K562 (cell line): ENCODE measurements around the gene BCL3. TPM values are rescaled to one million over a fixed set of nuclear protein-coding genes. Genes with fewer than 3 reads are reported as not detected.

Experiments
- ARID1B ChIP-seq: fragments of 450-650 bp; IDR thresholded peaks from 2 replicates; pipeline ENCODE4 v1.6.1; 2016; ENCODE audit warnings: antibody characterized with exemption, mild to moderate bottlenecking, inconsistent platforms
- BHLHE40 ChIP-seq: IDR thresholded peaks from 2 replicates; pipeline ENCODE4 v1.6.1; 2011; ENCODE audit warnings: low read length, improper control_type of control experiment
- CEBPB ChIP-seq: fragments of 450-650 bp; IDR thresholded peaks from 2 replicates; pipeline ENCODE4 v1.6.1; 2016; ENCODE audit warnings: missing genetic modification characterization, missing compliant biosample characterization
- DACH1 ChIP-seq: fragments of 450-650 bp; IDR thresholded peaks from 2 replicates; pipeline ENCODE4 v1.6.1; 2018; ENCODE audit not compliant: partially characterized antibody
- FOXP1 ChIP-seq: sonication (generic); formaldehyde crosslinking; IDR thresholded peaks from 2 replicates; pipeline ENCODE4 v1.8.0; 2022; ENCODE audit warnings: mild to moderate bottlenecking, missing genetic modification reagents
- HDAC2 ChIP-seq: fragments of 450-650 bp; IDR thresholded peaks from 2 replicates; pipeline ENCODE4 v1.6.1; 2016; ENCODE audit warnings: mild to moderate bottlenecking
- HEY1 ChIP-seq: fragments of 250-450 bp; sonication (Bioruptor Pico); IDR thresholded peaks from 2 replicates; pipeline ENCODE4 v1.5.0; 2020; ENCODE audit warnings: mild to moderate bottlenecking, moderate library complexity, borderline replicate concordance
- PHB2 ChIP-seq: fragments of 450-650 bp; IDR thresholded peaks from 2 replicates; pipeline ENCODE4 v1.6.1; 2017; ENCODE audit warnings: low read depth
- PTRF ChIP-seq: fragments of 450-650 bp; IDR thresholded peaks from 2 replicates; pipeline ENCODE4 v1.6.1; 2016; ENCODE audit warnings: mild to moderate bottlenecking, missing genetic modification characterization, missing compliant biosample characterization
- RNF2 ChIP-seq: sonication (generic); IDR thresholded peaks from 2 replicates; pipeline ENCODE4 v1.6.1; 2016
- STAG1 ChIP-seq: sonication (generic); formaldehyde crosslinking; IDR thresholded peaks from 2 replicates; pipeline ENCODE4 v1.5.0; 2020; ENCODE audit warnings: missing genetic modification reagents, borderline replicate concordance
- TAF15 ChIP-seq: fragments of 200-400 bp; formaldehyde crosslinking; IDR thresholded peaks from 2 replicates; pipeline ENCODE4 v1.6.1; 2017; ENCODE audit warnings: mild to moderate bottlenecking, low read depth, low read length, moderate library complexity
- TAF7 ChIP-seq: fragments of 450-650 bp; IDR thresholded peaks from 2 replicates; pipeline ENCODE4 v1.6.1; 2016; ENCODE audit warnings: missing genetic modification characterization, missing compliant biosample characterization
- ZC3H11A ChIP-seq: IDR thresholded peaks from 2 replicates; pipeline ENCODE4 v1.6.1; 2012; ENCODE audit warnings: low read depth, low read length, improper control_type of control experiment
- ZFP1 ChIP-seq: fragments of 450-650 bp; formaldehyde crosslinking; IDR thresholded peaks from 2 replicates; pipeline ENCODE4 v1.4.0; 2020; ENCODE audit warnings: mild to moderate bottlenecking, mixed read lengths
- ZFP36 ChIP-seq: fragments of 150-350 bp; IDR thresholded peaks from 2 replicates; pipeline ENCODE4 v1.6.1; 2018; ENCODE audit warnings: low read length, low read depth; ENCODE audit not compliant: partially characterized antibody
- ZNF140 ChIP-seq: fragments of 250-450 bp; sonication (Bioruptor Pico); IDR thresholded peaks from 2 replicates; pipeline ENCODE4 v1.8.0; 2021; ENCODE audit warnings: moderate library complexity, mild to moderate bottlenecking, inconsistent platforms
- ZNF717 ChIP-seq: fragments of 250-450 bp; sonication (Bioruptor Pico); IDR thresholded peaks from 2 replicates; pipeline ENCODE4 v1.5.0; 2021
- polyA plus RNA-seq, 8 experiments: library from polyadenylated mRNA; depleted of rRNA in 4 of 8; stranded (reverse) in 5 of 8; unstranded in 3 of 8; fragments of >200 nt; fragmentation: Nextera tagmentation in 2 of 8; fragmentation: Illumina TruSeq in 1 of 8; extraction: Ambion mirVana in 2 of 8; extraction: Trizol in 1 of 8; gene quantifications; 2 replicates each; pipeline versions ENCODE4 v1.2.1 to v1.2.3, GENCODE V29; 2011 to 2014; ENCODE audit warnings: inconsistent platforms in 1 of 8, missing spikeins in 1 of 8
- total RNA-seq, 7 experiments: library from RNA; depleted of rRNA in 6 of 7; stranded (reverse); fragments of >200 nt in 6 of 7; fragmentation: Illumina TruSeq in 2 of 7; extraction: Trizol in 2 of 7; gene quantifications; 2 replicates each; pipeline versions ENCODE4 v1.2.1 to v1.2.3, GENCODE V29; 2011 to 2021; ENCODE audit warnings: low replicate concordance in 1 of 7
- TF ChIP-seq, protein P1 (sequence below): fragments of 450-650 bp; formaldehyde crosslinking; IDR thresholded peaks from 2 replicates; pipeline ENCODE4 v1.4.0; 2022; ENCODE audit warnings: mild to moderate bottlenecking, moderate library complexity
- TF ChIP-seq, protein P2 (sequence below): fragments of 250-450 bp; sonication (Bioruptor Pico); IDR thresholded peaks from 2 replicates; pipeline ENCODE4 v1.5.1; 2021; ENCODE audit warnings: mild to moderate bottlenecking
- TF ChIP-seq, protein P3 (sequence below): sonication (generic); formaldehyde crosslinking; IDR thresholded peaks from 2 replicates; pipeline ENCODE4 v1.8.0; 2022; ENCODE audit warnings: mild to moderate bottlenecking, missing genetic modification reagents
- TF ChIP-seq, protein P4 (sequence below): IDR thresholded peaks from 2 replicates; pipeline ENCODE4 v1.6.1; 2011; ENCODE audit not compliant: insufficient read length; ENCODE audit errors: extremely low read depth
- TF ChIP-seq, protein P5 (sequence below): sonication (generic); formaldehyde crosslinking; IDR thresholded peaks from 2 replicates; pipeline ENCODE4 v1.8.0; 2022; ENCODE audit warnings: mild to moderate bottlenecking, missing genetic modification reagents
- TF ChIP-seq, protein P6 (sequence below), 2 experiments: fragments of 450-650 bp in 1 of 2; sonication (generic) in 1 of 2; formaldehyde crosslinking in 1 of 2; IDR thresholded peaks in 1 of 2; conservative IDR thresholded peaks in 1 of 2; 2 replicates each; pipeline versions ENCODE4 v1.6.1 to v1.8.1; 2016 to 2023; ENCODE audit warnings: mild to moderate bottlenecking in 2 of 2, moderate library complexity in 2 of 2, inconsistent platforms in 1 of 2, missing genetic modification reagents in 1 of 2

The BCL3 gene
- total and polyA plus RNA-seq, 9 of the 15 experiments (the other 6 are each of a cell fraction or from before 2014, with no cell fraction given), result 0.03 to 2.4 (median 0.50) TPM; not detected in 1

DNA sequence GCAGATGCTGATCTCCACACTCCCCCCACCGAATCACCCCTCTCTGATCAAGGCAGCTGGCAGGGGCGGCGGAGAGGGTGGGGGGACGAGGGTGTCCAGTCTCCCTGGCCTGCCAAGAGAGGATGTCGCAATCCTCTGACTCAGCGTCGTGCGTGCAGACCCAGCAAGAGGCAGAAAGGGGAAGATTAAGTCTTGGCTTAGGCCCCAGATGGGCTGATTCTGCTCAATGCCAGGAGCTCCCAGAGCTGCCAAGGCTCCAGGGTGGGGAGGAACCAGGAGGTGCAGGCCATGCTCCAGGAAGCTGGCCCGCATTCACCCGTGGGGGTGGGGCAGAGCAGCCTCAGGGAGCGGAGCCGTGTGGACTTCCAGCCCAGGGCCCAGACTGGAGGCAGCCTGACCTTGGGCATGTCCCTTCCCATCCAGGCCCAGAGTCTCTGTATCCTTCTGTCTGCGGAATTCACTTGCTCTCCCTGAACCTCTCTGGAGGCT, 6.6 kb upstream of the BCL3 start (continued):
- TF ChIP-seq, protein P1, sequence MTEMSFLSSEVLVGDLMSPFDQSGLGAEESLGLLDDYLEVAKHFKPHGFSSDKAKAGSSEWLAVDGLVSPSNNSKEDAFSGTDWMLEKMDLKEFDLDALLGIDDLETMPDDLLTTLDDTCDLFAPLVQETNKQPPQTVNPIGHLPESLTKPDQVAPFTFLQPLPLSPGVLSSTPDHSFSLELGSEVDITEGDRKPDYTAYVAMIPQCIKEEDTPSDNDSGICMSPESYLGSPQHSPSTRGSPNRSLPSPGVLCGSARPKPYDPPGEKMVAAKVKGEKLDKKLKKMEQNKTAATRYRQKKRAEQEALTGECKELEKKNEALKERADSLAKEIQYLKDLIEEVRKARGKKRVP (CRISPR knock-in tag), result no peak
- no peak for TF ChIP-seq STAG1 (CRISPR knock-in tag)
- no peak for TF ChIP-seq PTRF (tag)
- no peak for TF ChIP-seq ZNF717 (CRISPR knock-in tag)
- TF ChIP-seq RNF2, result 0 out of 2 replicates have a peak, but pooled peaks have one; percentile 66
- TF ChIP-seq, protein P2, sequence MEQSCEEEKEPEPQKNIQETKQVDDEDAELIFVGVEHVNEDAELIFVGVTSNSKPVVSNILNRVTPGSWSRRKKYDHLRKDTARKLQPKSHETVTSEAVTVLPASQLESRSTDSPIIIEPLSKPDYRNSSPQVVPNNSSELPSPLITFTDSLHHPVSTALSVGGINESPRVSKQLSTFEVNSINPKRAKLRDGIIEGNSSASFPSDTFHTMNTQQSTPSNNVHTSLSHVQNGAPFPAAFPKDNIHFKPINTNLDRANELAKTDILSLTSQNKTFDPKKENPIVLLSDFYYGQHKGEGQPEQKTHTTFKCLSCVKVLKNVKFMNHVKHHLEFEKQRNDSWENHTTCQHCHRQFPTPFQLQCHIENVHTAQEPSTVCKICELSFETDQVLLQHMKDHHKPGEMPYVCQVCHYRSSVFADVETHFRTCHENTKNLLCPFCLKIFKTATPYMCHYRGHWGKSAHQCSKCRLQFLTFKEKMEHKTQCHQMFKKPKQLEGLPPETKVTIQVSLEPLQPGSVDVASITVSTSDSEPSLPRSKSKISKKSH (CRISPR knock-in tag), result no peak
- peak; percentile 87 for TF ChIP-seq ARID1B
- TF ChIP-seq CEBPB (tag), result peak; percentile 99
- TF ChIP-seq HDAC2, result peak; percentile 32; the same call in 1 of the 2 replicates
- no peak for TF ChIP-seq ZC3H11A
- TF ChIP-seq, protein P3, sequence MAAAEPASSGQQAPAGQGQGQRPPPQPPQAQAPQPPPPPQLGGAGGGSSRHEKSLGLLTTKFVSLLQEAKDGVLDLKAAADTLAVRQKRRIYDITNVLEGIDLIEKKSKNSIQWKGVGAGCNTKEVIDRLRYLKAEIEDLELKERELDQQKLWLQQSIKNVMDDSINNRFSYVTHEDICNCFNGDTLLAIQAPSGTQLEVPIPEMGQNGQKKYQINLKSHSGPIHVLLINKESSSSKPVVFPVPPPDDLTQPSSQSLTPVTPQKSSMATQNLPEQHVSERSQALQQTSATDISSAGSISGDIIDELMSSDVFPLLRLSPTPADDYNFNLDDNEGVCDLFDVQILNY (CRISPR knock-in tag), result no peak
- no peak for TF ChIP-seq TAF15
- TF ChIP-seq ZNF140 (CRISPR knock-in tag), result no peak
- TF ChIP-seq DACH1, result peak; percentile 22
- TF ChIP-seq ZFP1, result no peak
- TF ChIP-seq, protein P4, sequence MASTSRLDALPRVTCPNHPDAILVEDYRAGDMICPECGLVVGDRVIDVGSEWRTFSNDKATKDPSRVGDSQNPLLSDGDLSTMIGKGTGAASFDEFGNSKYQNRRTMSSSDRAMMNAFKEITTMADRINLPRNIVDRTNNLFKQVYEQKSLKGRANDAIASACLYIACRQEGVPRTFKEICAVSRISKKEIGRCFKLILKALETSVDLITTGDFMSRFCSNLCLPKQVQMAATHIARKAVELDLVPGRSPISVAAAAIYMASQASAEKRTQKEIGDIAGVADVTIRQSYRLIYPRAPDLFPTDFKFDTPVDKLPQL, result no peak
- peak; percentile 84 for TF ChIP-seq BHLHE40
- TF ChIP-seq PHB2, result no peak
- TF ChIP-seq, protein P5, sequence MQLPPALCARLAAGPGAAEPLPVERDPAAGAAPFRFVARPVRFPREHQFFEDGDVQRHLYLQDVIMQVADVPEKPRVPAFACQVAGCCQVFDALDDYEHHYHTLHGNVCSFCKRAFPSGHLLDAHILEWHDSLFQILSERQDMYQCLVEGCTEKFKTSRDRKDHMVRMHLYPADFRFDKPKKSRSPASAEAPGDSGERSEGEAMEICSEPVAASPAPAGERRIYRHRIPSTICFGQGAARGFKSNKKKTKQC (CRISPR knock-in tag), result no peak
- TF ChIP-seq TAF7 (tag), result 0 out of 2 replicates have a peak, but pooled peaks have one; percentile 20
- TF ChIP-seq, protein P6, sequence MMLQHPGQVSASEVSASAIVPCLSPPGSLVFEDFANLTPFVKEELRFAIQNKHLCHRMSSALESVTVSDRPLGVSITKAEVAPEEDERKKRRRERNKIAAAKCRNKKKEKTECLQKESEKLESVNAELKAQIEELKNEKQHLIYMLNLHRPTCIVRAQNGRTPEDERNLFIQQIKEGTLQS (IDR thresholded peaks at IDR 0.05), result peak; percentile 94
- TF ChIP-seq, protein P6 (CRISPR knock-in tag; conservative IDR thresholded peaks at IDR 0.05), result no peak
- TF ChIP-seq FOXP1, result no peak
- TF ChIP-seq ZFP36, result no peak
- no peak for TF ChIP-seq HEY1 (CRISPR knock-in tag)
